NCI-H2196 (cell line): ENCODE data around the gene NTNG2.
"Not testable (repeated sequence)": the region's sequence is repeated elsewhere in the genome, so short reads cannot be mapped to it uniquely, and the experiment has no call there.

Experiments
- DNase-seq: peaks from one replicate; lab custom pipeline; 2025; ENCODE audit not compliant: unreplicated experiment; lab: John Stamatoyannopoulos, UW

Gene NTNG2, protein sequence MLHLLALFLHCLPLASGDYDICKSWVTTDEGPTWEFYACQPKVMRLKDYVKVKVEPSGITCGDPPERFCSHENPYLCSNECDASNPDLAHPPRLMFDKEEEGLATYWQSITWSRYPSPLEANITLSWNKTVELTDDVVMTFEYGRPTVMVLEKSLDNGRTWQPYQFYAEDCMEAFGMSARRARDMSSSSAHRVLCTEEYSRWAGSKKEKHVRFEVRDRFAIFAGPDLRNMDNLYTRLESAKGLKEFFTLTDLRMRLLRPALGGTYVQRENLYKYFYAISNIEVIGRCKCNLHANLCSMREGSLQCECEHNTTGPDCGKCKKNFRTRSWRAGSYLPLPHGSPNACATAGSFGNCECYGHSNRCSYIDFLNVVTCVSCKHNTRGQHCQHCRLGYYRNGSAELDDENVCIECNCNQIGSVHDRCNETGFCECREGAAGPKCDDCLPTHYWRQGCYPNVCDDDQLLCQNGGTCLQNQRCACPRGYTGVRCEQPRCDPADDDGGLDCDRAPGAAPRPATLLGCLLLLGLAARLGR

DNA sequence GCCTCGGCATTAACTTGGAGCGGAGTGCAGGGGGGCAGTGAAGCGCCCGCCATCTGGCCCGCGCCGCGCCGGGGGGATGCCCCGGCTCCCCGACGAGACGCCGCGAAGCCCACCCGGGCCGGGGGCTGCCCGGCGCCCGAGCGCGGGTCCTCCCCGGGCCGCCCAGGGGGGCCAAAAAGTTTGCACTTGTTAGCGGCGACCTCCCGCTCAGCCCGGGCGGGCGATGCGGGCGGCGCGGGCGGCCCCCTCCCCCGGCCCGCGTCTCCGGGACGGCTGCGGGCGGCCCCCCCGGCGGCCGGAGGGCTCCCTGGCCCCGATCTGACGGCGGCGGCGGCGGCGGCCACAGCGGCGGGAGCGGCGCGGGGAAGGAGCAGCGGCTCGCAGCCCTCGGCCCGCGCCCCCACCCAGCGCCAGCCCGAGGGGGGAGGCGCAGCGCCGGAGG, at the start of gene NTNG2:
Gene NTNG2, plus strand, starts transcription at position 316 of the 442 bp plus-strand sequence. CDS start 4,774 bp downstream, outside the sequence.
- DNase-seq: no peak

GRCh38 chr9:132114102-132114707, 47.7 kb upstream of the NTNG2 start:
- no peak for DNase-seq

- no peak for DNase-seq
These were observed 45.3 kb upstream of the NTNG2 start for GRCh38 chr9:132116583-132116982.

- no peak for DNase-seq
These were observed 44.2 kb upstream of the NTNG2 start for GRCh38 chr9:132117694-132118093.

DNA sequence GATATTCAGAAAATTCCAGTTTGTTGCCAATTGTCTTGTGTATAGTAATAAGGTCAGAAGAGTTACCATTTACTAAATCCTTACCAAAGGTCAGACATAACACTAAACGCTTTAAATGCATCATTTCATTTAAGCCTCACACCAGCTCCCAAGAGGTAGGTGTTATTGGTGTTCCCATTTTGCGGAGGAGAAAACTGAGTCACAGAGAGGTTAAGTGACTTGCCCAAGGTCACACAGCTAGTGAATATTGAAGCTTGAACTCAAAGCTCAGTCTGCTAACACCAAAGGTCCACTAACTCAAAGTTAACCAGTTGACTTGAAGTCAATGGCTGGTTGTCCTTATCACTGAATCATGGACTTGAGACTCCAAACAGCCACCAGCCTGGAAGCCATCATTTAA, 40.8 kb upstream of the NTNG2 start:
- DNase-seq: no peak

GRCh38 chr9:132124800-132125199, 37.1 kb upstream of the NTNG2 start:
- DNase-seq: no peak

- no peak for DNase-seq
These were observed 36.5 kb upstream of the NTNG2 start for GRCh38 chr9:132125361-132125760.

GRCh38 chr9:132125944-132126679, 35.7 kb upstream of the NTNG2 start:
- DNase-seq: no peak

DNA sequence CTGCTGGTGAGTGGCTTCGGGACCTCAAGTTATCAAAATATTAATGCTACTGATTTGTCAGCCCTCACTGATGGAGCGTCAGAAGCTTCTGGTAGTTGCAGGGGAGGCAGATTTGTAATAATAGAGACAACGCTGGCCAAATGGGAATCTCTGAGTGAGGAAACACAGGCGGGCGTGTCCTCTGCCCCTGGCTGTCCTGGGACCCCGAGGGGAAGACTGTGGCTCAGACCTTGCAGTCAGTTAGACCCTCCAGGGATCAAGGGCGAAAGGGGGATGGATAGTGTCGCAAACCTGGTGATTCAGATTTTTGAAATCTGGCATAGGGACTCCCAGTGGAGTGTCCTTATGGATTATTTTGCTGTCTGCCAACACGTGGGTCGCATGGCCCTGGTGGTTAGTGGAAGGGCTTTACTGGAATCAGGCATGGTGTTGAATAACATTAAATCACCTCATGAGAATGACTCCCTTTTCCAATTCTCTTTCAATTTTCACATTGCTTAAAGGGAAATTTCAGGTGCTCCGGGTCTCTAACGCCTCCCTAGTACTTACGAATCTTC, 35.1 kb upstream of the NTNG2 start:
- no peak for DNase-seq

- DNase-seq: no peak
These were observed 33.8 kb upstream of the NTNG2 start for GRCh38 chr9:132127888-132128534.

- no peak for DNase-seq
These were observed 32.3 kb upstream of the NTNG2 start for GRCh38 chr9:132129535-132129934.

GRCh38 chr9:132134085-132134484, 27.8 kb upstream of the NTNG2 start:
- not testable (repeated sequence) for DNase-seq

- DNase-seq: no peak
These were observed 26.4 kb upstream of the NTNG2 start for GRCh38 chr9:132135456-132135855.

- DNase-seq: no peak
These were observed 25.6 kb upstream of the NTNG2 start for GRCh38 chr9:132136151-132136780.

GRCh38 chr9:132141344-132141947, 20.4 kb upstream of the NTNG2 start:
- no peak for DNase-seq

DNA sequence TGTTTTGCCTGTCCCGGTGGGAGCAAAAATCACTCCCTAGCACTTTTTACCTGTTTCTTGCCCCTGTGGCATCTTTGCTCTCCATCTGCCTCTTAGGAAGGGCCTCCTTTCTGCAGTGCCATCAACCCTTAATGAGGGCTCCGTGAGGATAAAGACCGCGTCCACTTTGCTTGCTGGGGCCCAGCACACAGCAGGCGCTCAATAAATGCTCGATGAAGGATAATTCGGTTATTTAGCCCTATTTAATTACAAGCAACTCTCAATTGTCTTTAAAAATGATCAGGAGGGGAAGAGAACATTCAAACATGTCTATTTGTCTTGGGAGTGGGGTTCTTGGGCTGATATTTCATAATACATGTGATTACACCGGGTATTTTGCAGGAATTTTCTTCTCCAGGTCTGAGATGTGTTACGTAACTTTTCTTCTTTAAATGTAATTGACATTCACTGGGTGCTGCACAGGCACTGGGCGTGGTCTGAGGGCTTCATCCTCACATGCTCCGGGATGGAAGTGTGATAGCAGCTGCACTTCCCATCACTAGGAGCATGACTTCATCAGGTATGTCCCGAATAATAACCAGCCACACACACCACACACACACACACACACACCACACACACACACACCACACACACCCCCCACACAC, 19.8 kb upstream of the NTNG2 start:
- DNase-seq: no peak

- DNase-seq: no peak
These were observed 18.9 kb upstream of the NTNG2 start for GRCh38 chr9:132142924-132143323.

DNA sequence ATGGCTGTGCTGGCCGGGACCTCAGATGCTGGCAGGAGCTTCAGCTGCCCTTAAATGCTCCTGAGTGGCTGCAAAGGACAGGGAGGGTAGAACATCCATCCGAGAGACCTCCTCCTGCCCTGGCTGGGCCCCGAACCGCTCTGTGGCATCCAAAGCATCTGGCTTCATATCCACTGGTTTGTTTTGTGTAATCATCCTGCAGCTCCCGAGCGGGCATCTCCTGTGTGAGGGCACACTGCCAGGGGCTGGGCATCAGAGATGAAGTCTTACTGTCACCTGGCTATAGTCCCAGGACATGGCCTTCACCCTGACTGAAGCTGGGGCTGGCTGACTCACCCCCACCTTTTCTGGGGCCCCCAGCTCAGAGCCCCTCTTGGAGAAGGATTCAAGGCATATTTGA, 18.5 kb upstream of the NTNG2 start:
- DNase-seq: peak; percentile 20

DNA sequence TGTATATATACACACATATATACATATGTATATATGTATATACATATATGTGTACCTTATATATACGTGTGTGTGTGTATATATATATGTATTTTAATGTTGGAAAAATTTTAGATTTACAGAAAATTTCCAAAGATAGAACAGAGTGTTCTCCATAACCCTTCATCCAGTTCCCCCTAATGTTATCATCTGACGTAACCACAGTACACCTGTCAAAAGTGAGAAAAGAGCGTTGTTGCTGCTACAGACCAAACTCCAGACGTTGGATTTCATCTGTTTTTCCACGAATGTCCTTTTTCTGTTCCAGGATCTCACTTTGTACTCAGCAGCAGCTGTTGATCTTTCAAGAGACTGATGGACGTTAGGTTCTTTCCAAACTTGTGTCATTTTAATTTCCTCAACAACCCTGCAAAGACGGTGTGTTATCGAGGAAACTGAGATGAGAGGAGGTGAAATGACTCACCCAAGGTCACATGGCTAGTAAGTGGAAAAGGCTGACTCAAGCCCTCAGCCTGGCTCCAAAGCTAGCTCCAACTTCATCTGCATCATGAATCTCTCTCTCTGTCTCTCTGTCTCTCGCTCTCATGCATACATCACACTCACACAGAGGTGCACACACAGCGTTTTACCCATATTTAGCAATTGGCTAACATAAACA, 17.0 kb upstream of the NTNG2 start:
- no peak for DNase-seq
